WTC11 (cell line): ENCODE results near the gene PHACTR2.

Experiments used
- CTCF ChIP-seq: fragments of 200-600 bp; IDR thresholded peaks from 2 replicates; pipeline ENCODE4 v1.8.0; 2022; ENCODE audit warnings: antibody characterized with exemption
- FOXJ3 ChIP-seq: sonication (generic); formaldehyde crosslinking; IDR thresholded peaks from 2 replicates; pipeline ENCODE4 v1.9.0; 2021; ENCODE audit warnings: missing genetic modification reagents, mild to moderate bottlenecking, borderline replicate concordance
- RELA ChIP-seq: sonication (generic); formaldehyde crosslinking; IDR thresholded peaks from 2 replicates; pipeline ENCODE4 v1.8.1; 2022; ENCODE audit warnings: missing genetic modification reagents, mild to moderate bottlenecking, borderline replicate concordance
- ZNF232 ChIP-seq: sonication (generic); formaldehyde crosslinking; IDR thresholded peaks from 2 replicates; pipeline ENCODE4 v1.8.0; 2022; ENCODE audit warnings: mild to moderate bottlenecking, missing genetic modification reagents
- TF ChIP-seq, protein P1 (sequence below): sonication (generic); formaldehyde crosslinking; IDR thresholded peaks from 2 replicates; pipeline ENCODE4 v1.8.1; 2023; ENCODE audit warnings: mild to moderate bottlenecking, missing genetic modification reagents

DNA sequence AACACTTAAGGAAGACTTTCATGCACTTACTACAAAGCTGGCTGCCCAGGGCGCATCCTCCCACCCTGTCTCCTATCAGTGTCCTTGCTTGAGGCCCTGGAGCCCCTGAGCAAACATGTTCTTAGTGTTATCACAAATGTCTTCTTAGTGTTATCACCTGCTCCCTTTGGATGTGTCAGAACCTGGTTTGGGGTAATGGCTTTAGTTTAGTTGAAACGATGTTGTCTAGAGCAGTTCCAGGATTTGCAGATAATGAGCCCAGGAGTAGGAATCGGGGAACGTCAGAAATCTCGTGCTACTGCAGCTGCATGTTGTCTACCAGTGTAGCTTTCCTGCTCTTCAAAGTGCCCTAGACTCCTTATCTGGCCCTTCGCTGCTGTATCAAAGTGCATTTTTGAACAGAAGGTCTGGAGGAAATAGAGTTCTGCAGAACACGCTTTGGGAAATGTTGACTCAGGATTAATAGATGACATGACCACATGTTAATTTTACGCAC is 69.6 kb downstream of the PHACTR2 start:
- TF ChIP-seq CTCF (no peak), ZNF232 (CRISPR knock-in tag) (no peak), RELA (CRISPR knock-in tag) (no peak), FOXJ3 (no peak)
- TF ChIP-seq, protein P1, sequence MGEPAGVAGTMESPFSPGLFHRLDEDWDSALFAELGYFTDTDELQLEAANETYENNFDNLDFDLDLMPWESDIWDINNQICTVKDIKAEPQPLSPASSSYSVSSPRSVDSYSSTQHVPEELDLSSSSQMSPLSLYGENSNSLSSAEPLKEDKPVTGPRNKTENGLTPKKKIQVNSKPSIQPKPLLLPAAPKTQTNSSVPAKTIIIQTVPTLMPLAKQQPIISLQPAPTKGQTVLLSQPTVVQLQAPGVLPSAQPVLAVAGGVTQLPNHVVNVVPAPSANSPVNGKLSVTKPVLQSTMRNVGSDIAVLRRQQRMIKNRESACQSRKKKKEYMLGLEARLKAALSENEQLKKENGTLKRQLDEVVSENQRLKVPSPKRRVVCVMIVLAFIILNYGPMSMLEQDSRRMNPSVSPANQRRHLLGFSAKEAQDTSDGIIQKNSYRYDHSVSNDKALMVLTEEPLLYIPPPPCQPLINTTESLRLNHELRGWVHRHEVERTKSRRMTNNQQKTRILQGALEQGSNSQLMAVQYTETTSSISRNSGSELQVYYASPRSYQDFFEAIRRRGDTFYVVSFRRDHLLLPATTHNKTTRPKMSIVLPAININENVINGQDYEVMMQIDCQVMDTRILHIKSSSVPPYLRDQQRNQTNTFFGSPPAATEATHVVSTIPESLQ (CRISPR knock-in tag): no peak
